GM23248 (cell line): ENCODE measurements around the gene ZNF718.

ENCODE experiments used
- EZH2 ChIP-seq: fragments of 200-600 bp; sonication (generic); IDR thresholded peaks from 2 replicates; pipeline ENCODE4 v1.6.1; 2018; ENCODE audit warnings: antibody characterized with exemption, mild to moderate bottlenecking; ENCODE audit not compliant: insufficient read depth, poor library complexity, severe bottlenecking
- EZH2phosphoT487 ChIP-seq: fragments of 200-600 bp; sonication (generic); IDR thresholded peaks from 2 replicates; pipeline ENCODE4 v1.6.1; 2018; ENCODE audit warnings: antibody characterized with exemption, moderate library complexity, mild to moderate bottlenecking, low read depth; ENCODE audit not compliant: insufficient read depth

DNA sequence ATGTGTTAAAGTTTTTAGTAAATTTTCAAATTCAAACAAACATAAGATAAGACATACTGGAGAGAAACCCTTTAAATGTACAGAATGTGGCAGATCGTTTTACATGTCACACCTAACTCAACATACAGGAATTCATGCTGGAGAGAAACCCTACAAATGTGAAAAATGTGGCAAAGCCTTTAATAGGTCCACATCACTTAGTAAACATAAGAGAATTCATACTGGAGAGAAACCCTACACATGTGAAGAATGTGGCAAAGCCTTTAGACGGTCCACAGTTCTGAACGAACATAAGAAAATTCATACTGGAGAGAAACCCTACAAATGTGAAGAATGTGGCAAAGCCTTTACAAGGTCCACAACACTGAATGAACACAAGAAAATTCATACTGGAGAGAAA, 38.4 kb upstream of the ZNF718 start:
- no peak for TF ChIP-seq EZH2
- TF ChIP-seq EZH2phosphoT487, result no peak
